Brain pericyte (primary cell): ENCODE measurements around the gene NTNG1.
"Not testable (repeated sequence)": the region's sequence is repeated elsewhere in the genome, so short reads cannot be mapped to it uniquely, and the experiment has no call there.

ENCODE experiments used
- DNase-seq: peaks from one replicate; pipeline ENCODE4 v3.0.0-alpha.2; 2012; ENCODE audit warnings: low read depth, low spot score

NTNG1 gene

GRCh38 chr1:107142666-107143065 is 1.8 kb downstream of the NTNG1 start:
- no peak for DNase-seq

DNA sequence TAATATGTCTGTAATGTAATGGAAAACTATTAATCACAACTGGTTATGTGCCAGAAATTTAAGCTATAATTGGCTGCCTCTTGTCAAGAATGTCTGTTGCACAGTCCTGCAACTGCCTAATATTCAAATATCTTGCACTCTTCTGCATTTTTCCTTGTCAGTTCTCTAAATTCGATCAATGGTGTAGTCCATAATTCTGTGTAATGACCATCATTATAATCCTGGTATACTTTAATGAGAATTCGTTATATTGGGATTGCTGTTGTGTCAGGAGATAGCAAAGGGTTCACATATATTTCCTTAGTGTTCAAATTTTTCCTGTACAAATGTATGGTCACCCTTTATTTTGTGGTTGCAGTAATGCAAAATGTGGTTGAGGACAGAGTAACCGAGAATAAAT is 4.8 kb downstream of the NTNG1 start:
- no peak for DNase-seq

DNA sequence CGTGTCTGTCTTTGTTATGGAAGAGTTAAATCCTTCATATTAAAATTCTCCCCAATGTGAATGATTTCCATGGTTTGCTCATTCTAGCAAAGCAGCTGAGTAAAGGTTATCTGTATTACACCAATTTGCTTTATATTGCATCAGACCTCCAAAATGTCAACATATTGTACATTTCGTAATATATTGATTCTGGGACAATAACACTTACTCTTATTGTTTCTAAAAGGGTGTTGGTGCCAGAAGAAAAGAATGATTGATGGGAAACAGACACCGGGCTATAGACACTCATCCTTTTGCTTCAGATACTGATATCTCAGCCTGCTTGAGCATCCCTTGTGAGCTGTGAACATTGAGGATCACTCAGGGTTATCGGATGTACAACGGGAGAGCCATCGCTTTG is 7.0 kb downstream of the NTNG1 start:
- no peak for DNase-seq

DNA sequence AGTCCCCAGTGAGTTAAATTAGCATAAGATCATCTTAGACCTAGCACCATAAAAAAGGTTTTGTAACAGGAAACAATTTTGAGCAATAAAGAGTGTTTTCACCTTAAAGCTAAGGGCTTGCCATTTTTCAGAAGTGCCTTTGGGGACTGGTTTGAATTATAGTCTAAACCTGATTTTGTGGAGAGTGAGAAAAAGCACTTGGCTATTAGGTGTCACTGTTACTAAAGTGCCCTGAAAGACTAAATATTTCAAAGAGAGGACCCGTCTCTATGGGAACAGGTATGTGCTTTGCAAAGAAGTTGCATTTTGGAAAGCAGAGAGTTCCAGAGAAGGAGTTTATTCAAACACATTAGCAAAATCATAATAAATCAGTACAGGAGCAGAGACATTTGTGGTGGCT is 9.1 kb downstream of the NTNG1 start:
- DNase-seq = no peak

DNA sequence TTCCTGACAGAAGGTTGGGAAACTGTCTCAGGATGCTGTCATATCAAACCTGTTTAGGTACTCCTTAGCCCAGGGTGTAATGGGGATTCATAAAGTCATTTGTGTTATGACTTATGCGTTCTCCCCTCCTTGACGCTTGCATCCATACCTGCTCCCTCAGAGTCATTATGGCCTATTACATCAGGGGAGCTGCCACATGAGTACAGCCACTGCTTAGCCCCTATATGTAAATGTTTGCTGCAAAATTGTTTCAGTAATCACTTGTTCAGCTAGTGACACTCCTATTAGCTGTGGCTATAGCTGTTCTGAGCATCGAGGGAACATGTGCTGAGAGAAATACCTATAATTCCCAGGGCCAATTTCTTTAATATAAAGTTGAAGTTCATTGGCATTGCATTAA is 10.5 kb downstream of the NTNG1 start:
- no peak for DNase-seq

DNA sequence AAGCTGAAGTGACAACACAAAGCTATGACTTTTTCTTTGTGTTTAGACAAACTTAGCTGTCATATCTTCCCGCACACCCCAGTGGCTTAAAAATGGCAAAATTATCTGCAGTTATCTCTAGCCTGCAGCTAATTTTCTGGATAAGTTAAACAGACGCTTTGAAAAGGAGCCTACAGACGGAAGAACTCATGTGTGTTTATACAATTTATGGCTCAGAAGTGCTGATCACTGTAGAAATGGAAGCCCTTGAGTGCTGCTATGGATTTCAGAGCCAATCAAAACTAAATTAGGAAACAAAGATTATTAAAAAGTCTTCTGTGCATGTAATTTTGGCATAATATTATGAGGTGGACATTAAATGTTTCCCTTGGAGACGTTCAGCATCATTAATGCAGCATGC is 11.6 kb downstream of the NTNG1 start:
- no peak for DNase-seq

GRCh38 chr1:107153014-107153413 is 12.2 kb downstream of the NTNG1 start:
- DNase-seq = no peak

DNA sequence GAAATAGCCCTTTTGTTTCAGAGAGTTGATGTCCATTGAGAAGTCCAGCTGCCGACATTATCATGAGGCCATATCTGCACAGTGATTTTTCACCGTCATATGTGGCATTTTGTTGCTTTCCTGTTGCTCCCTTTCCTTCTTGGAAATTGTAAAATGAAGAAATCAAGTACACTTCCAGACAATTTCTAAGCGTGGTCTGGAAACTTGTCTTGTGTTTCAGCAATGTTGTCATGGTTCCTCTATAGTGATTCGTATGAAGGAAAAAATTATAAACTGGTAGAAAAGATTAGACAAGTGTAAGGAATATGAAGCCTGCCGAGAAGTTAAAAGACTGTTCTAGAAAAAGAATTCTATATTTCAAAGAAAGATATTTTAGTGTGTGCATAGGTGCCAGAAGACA is 17.7 kb downstream of the NTNG1 start:
- no peak for DNase-seq

DNA sequence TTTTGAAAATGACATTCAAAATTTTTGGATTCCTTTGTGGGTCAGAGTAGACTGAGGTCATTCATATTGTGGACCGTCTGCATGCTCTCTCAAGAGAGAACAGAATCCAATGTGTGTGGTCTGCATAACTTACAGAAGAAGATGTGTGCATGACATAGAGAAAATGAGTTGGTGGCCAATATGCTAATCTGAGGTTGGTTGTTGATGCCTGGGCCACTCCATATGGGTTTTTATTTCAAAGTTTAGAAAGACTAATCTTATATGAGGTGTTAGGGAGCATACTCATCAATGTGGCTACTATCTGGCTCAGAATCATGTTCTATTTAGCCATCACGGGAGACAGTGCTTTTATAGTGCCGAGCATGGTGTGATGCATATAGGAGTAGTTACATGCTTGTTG is 18.2 kb downstream of the NTNG1 start:
- no peak for DNase-seq

DNA sequence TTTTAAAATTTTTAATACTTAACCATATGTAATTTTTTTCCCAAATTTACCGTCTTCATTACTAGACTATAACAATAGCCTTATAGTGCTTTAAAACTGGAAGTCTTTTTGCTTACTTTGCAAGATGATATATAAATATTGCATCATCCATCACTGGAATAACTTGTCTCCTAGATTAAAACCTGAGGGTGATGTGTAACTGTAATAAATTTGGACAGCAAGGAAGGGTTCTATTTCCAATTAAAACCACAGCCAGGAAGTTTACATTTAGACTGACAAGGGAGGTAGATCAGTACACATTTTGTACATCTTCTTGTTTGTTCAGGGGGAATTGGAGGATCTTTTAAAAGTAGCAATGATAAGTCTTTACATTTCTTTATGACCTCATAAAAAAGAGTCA is 21.9 kb downstream of the NTNG1 start:
- no peak for DNase-seq

- DNase-seq = not testable (repeated sequence)
These were observed 24.1 kb downstream of the NTNG1 start for GRCh38 chr1:107164901-107165300.

GRCh38 chr1:107169615-107170014 is 28.8 kb downstream of the NTNG1 start:
- no peak for DNase-seq

- DNase-seq = no peak
These were observed 30.5 kb downstream of the NTNG1 start for GRCh38 chr1:107171333-107171732.

DNA sequence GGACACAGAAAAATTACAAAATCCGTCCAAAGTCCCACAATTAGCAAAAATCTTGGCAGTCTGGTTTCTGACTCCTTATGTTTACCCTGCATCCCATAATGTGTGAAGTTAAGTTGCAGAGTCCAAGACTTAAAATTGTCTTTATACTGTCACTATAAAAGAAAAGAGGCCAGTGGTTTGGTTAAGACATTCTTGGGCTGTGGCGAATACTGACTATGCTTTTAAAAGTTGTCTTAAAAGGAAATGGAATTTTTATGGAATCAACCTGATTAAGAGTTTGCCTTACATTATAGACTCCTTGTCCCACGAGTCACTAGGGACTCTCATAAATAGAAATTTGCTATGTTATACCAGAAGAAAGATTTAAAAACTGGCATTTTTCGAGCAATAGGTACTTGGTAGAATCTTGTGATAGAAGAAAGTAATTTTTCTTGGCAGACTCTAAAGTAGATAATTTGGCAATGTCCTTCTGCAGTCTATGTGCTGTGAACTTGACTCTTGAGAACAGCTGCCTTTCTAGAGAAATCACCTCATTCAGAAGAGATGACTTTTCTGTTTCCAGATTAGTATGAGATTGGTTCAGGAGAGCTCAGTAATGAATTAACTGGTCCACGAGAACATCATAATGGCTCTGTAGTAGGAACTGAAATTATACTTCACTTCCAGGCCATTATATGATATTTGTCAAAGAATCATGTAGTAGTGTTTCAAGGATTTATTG is 31.8 kb downstream of the NTNG1 start:
- DNase-seq = no peak

DNA sequence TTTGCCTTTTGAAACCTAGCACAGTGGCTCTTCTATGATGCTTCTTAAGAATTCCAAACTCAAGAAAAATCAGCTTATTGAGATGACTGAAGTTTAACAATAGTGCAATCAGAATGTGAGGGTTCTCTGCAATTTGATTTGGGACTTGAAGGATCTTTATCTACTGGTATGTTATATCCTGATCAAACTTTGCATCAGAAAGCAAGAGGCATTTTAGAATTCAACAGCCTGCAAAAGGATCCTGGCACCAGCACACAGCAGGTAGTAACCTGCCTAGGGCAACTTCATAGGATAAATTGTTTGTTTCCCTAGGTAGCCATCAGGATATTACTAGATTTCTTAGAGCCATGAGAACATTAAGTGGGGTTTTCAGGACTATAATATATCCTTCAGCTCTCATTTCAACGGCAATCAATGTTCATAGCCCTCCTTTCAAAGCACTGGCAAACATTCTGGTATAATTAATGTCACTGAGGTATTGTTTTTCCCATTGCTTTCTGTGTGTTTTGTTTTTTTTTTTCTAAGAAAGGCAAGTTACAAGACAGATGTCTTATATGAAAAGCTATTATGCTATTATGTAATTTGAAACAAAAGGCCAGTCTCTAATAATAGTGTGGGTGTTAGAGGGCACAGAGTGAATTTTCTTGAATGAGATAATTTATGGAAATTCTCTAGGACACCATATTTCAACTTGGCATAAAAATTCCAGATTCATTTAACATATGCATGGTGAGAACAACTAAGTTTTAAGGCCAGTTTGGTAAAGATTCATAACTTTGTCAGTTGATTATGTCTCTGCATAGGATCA is 34.5 kb downstream of the NTNG1 start:
- no peak for DNase-seq

DNA sequence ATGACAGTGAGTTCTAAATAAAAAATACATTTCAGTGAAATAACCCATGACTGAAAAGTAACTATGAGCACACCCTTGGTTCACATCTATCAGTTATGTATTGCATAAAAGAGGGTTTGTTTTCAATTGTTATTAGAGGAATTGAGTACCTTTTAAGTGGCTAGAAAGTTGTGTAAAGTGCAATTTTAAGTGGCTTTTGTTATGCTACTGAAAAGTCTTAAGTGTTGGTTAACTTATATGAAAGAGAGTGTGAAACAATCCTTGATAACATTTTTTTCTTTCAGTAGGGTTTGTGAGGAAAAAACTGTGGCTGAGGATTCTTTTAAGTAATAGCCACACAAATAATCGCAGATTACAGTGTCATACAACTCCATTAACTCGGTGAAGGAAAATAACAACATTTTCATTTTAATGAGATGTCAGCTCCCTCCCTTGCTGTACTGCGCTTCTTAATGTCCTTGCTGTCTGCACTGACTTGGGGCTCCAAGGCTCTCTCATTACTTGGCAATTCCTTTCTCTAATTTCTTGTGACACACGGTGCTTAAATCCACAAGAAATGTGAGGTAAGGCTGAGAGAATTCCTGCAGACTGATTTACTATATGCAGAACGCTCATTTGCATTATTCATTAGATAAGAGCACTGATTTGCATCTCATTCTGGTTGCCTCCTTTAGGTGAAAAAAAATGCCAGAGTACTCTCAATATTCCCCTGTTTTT is 40.6 kb downstream of the NTNG1 start:
- DNase-seq = no peak

DNA sequence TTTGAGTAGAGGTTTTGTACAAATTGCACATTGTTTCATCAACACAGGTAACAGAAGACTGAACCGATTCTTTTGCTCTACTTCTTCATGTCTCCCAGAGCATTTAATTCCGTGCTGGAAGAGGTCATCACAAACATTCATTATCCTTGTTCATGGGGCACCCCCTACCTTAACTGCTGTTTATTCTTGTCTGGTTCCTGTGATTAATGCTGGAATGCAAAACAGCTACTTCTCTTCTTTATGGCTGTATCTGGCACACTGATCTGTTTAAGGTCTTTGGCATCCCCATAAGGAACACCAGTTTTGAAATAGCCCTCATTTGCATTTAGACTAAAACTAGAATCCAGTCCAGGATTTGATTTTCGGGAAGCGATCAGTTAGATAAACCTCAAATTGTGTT is 42.2 kb downstream of the NTNG1 start:
- DNase-seq = no peak

DNA sequence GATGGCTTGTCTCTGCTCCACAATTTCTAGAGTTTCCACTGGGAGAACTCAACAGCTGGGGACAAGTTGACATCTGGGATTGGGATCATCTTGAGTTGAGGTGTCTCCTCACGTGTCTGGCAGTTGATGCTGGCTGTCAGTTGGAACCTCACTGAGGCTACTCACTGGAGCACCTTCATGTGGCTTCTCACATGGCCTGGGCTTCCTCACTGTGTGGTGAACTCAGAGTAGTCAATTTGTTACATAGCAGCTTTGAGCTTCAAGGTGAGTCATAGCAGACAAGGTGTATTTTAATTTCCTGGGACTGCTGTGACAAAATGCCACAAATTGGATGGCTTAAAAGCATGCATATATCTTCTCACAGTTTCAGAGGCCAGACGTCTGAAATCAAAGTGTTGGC is 44.0 kb downstream of the NTNG1 start:
- no peak for DNase-seq

DNA sequence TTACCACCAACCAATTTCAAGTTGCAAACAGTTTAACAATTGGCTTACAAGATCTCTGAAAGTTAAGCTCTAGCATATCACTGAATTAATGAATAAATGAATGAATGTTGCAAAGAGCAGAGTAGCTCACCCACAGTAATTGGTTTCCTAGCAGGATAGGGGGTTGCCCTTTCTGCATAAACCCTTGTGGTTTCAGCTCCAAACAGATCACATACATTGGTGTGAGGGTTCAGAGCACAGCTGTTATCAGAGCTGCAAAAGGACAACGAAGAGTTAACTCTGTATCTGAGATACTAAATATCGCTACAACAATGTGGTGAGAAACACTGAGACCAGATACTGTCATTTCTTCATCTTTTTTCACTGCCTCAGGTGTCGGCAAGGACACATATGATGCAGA is 46.6 kb downstream of the NTNG1 start:
- DNase-seq = no peak

DNA sequence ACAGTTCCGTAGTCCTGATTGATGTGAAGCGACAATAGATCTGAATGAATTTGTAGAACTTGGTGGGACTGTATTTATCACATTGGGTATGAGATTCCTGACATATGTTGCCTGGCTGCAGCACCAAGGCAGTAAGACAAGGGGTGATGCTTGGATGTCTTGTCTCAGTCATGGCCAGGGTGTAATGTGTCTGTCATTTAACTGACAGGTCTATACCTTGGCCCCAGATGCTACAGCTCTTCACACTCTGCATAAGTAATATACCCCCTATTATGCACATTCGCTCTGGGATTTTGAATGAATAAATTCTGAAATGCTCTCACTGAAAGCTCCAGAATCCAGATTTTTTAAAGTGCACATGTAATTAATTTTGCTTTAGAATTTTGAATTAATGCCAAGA is 47.3 kb downstream of the NTNG1 start:
- DNase-seq = no peak

- DNase-seq = no peak
These were observed 53.5 kb downstream of the NTNG1 start for GRCh38 chr1:107194380-107194779.

DNA sequence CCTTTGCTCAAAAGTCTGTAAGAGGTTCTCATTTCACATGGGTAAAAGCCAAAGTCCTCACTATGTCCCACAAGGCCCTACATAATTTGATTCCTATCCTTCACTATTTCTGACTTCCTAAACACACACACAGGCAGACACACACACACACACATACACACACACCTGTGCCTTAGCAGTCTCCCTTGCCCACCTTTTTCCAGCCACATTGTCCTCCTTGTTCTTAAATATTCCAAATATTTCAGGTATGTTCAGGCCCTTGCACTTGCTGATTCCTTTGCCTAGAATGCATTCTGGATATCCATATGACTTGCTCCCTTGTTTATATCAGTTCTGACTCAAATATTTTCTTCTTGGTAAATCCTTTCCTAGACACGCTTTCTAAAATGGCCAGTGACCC is 54.6 kb downstream of the NTNG1 start:
- no peak for DNase-seq
